NCI-H1930 (cell line): ENCODE measurements around the gene CHRNB2.

Experiments used
- DNase-seq, 2 experiments: peaks; one replicate each; lab custom pipeline; 2025; lab: John Stamatoyannopoulos, UW

CHRNB2 gene

GRCh38 chr1:154552036-154552435 is 15.5 kb upstream of the CHRNB2 start:
- DNase-seq = no peak

- DNase-seq = no peak
These were observed 14.2 kb upstream of the CHRNB2 start for GRCh38 chr1:154553056-154554030.

GRCh38 chr1:154556422-154556821 is 11.2 kb upstream of the CHRNB2 start:
- no peak for DNase-seq

- DNase-seq = no peak
These were observed 10.2 kb upstream of the CHRNB2 start for GRCh38 chr1:154557248-154557938.

GRCh38 chr1:154557939-154558719 is 9.4 kb upstream of the CHRNB2 start, which contains the start of gene UBE2Q1:
TSS of gene UBE2Q1 (minus strand) at chr1:154558662. CDS start at chr1:154558553, 109 bp downstream.
- DNase-seq = no peak

- DNase-seq = peak; percentile 97 to 99
These were observed 8.7 kb upstream of the CHRNB2 start for GRCh38 chr1:154558720-154559465.

- peak; percentile 81 to 85 for DNase-seq
These were observed 8.0 kb upstream of the CHRNB2 start for GRCh38 chr1:154559466-154560044.

- no peak for DNase-seq
These were observed 1.7 kb upstream of the CHRNB2 start for GRCh38 chr1:154565876-154566275.

GRCh38 chr1:154568157-154568815 is 708 bp downstream of the CHRNB2 start:
- no peak for DNase-seq

- DNase-seq = no peak
These were observed 3.8 kb downstream of the CHRNB2 start for GRCh38 chr1:154571244-154571963.

GRCh38 chr1:154571964-154572288 is 4.3 kb downstream of the CHRNB2 start:
- no peak for DNase-seq

GRCh38 chr1:154572468-154573167 is 5.0 kb downstream of the CHRNB2 start:
- no peak for DNase-seq

GRCh38 chr1:154573168-154573510 is 5.6 kb downstream of the CHRNB2 start:
- no peak for DNase-seq

- no peak for DNase-seq
These were observed 7.1 kb downstream of the CHRNB2 start for GRCh38 chr1:154574716-154575115.

GRCh38 chr1:154575147-154575927 is 7.8 kb downstream of the CHRNB2 start:
- DNase-seq = no peak

- no peak for DNase-seq
These were observed 8.5 kb downstream of the CHRNB2 start for GRCh38 chr1:154575951-154576566.

GRCh38 chr1:154577346-154578057 is 9.9 kb downstream of the CHRNB2 start:
- no peak for DNase-seq

- DNase-seq = no peak
These were observed 10.5 kb downstream of the CHRNB2 start for GRCh38 chr1:154578058-154578418.
